ENCODE measurements around the gene LRP1B. TPM values are rescaled to one million over a fixed set of nuclear protein-coding genes. Genes with fewer than 3 reads are reported as not detected.

The LRP1B gene
- total RNA-seq, 6 experiments from 2014 or later: 0.06 to 1.7 (median 0.15) TPM; not detected in 1

GRCh38 chr2:141075753-141076152, 1055.1 kb downstream of the LRP1B start:
- no peak for ATAC-seq
- Histone ChIP-seq H3K4me3 (no peak overlapping the region), H3K9me3 (no peaks in the 10 kb centered on the region), H3K27me3 (no peaks in the 10 kb centered on the region), H3K4me1 (no peaks in the 10 kb centered on the region), H3K36me3 (no peaks in the 10 kb centered on the region), H3K27ac (no peak overlapping the region)
- no peak for DNase-seq
- intact Hi-C loops (cut with DNase I): no loop called here
- no peak for TF ChIP-seq POLR2A (IDR thresholded peaks at IDR 0.05)
- no peak for TF ChIP-seq CTCF (IDR thresholded peaks at IDR 0.05)

GRCh38 chr2:141068053-141068682, 1062.6 kb downstream of the LRP1B start:
- ATAC-seq: no peak
- WGBS (ENCODE audit: insufficient coverage, low coverage, low lambda C conversion rate, missing lambda C conversion rate): 77% methylated on average over 7 of the region's 9 CpGs

GRCh38 chr2:141065042-141065441, 1065.8 kb downstream of the LRP1B start:
- ATAC-seq (no peak), DNase-seq (no peak)
- intact Hi-C loops (cut with DNase I): no loop called here
- Histone ChIP-seq H3K4me3 (no peak overlapping the region), H3K27ac (no peak overlapping the region), H3K36me3 (no peaks in the 10 kb centered on the region), H3K4me1 (no peaks in the 10 kb centered on the region), H3K9me3 (no peaks in the 10 kb centered on the region), H3K27me3 (no peaks in the 10 kb centered on the region)
- 57% methylated on average over 4 of the region's 4 CpGs for WGBS (ENCODE audit: insufficient coverage, low coverage, low lambda C conversion rate, missing lambda C conversion rate)
- no peak for TF ChIP-seq POLR2A (IDR thresholded peaks at IDR 0.05)
- no peak for TF ChIP-seq CTCF (IDR thresholded peaks at IDR 0.05)

More at GRCh38 chr2:141068053-141068682, 1062.6 kb downstream of the LRP1B start:
- H3K9me3 ChIP-seq: no peaks in the 10 kb centered on the region
- intact Hi-C loops (cut with DNase I): no loop called here
- H3K27ac ChIP-seq: no peak overlapping the region
- no peak overlapping the region for H3K4me3 ChIP-seq
- TF ChIP-seq POLR2A (IDR thresholded peaks at IDR 0.05) (no peak), CTCF (IDR thresholded peaks at IDR 0.05) (no peak)
- no peak for DNase-seq
- no peaks in the 10 kb centered on the region for H3K27me3 ChIP-seq
- no peaks in the 10 kb centered on the region for H3K36me3 ChIP-seq
- H3K4me1 ChIP-seq: no peaks in the 10 kb centered on the region

GRCh38 chr2:141063406-141063805, 1067.4 kb downstream of the LRP1B start:
- Histone ChIP-seq H3K27me3 (no peaks in the 10 kb centered on the region), H3K9me3 (no peaks in the 10 kb centered on the region), H3K4me1 (no peaks in the 10 kb centered on the region), H3K4me3 (no peak overlapping the region), H3K36me3 (no peaks in the 10 kb centered on the region), H3K27ac (no peak overlapping the region)
- DNase-seq (no peak), ATAC-seq (no peak)
- 42% methylated on average over 4 of the region's 4 CpGs for WGBS (ENCODE audit: insufficient coverage, low coverage, low lambda C conversion rate, missing lambda C conversion rate)
- intact Hi-C loops (cut with DNase I): no loop called here
- TF ChIP-seq CTCF (IDR thresholded peaks at IDR 0.05): no peak

GRCh38 chr2:141062443-141062842, 1068.4 kb downstream of the LRP1B start:
- H3K4me1 ChIP-seq: no peaks in the 10 kb centered on the region
- H3K9me3 ChIP-seq: no peaks in the 10 kb centered on the region
- ATAC-seq (no peak), DNase-seq (no peak)
- H3K36me3 ChIP-seq: no peaks in the 10 kb centered on the region
- no peak overlapping the region for H3K27ac ChIP-seq
- H3K4me3 ChIP-seq: no peak overlapping the region
- 10% methylated on average over 1 of the region's 1 CpG for WGBS (ENCODE audit: insufficient coverage, low coverage, low lambda C conversion rate, missing lambda C conversion rate)
- intact Hi-C loops (cut with DNase I): no loop called here
- no peak for TF ChIP-seq CTCF (IDR thresholded peaks at IDR 0.05)
- no peak for TF ChIP-seq POLR2A (IDR thresholded peaks at IDR 0.05)
- H3K27me3 ChIP-seq: no peaks in the 10 kb centered on the region

Measured in right lobe of liver (tissue), 6 donors.